Mesenteric fat pad (tissue), 1 donor: ENCODE data around the gene TEF. TPM values are rescaled to one million over a fixed set of nuclear protein-coding genes. Genes with fewer than 3 reads are reported as not detected.
"Not testable (repeated sequence)": the region's sequence is repeated elsewhere in the genome, so short reads cannot be mapped to it uniquely, and the experiment has no call there.

ENCODE experiments used
- DNase-seq: peaks from one replicate; pipeline ENCODE4 v3.0.0-alpha.2; 2020; ENCODE audit warnings: low spot score
- total RNA-seq: library from RNA; stranded (reverse); fragmentation: NEBNext Ultra II Directional; extraction: Animal tissue kit (Norgen Biotek cat#: 25700); gene quantifications from one replicate; pipeline ENCODE4 v1.2.1, GENCODE V29; 2021
- donor health status: DM: yes; HTN: yes; CAD: no.

Gene TEF
- total RNA-seq, 1 donor from 2014 or later = 15.6 TPM

DNA sequence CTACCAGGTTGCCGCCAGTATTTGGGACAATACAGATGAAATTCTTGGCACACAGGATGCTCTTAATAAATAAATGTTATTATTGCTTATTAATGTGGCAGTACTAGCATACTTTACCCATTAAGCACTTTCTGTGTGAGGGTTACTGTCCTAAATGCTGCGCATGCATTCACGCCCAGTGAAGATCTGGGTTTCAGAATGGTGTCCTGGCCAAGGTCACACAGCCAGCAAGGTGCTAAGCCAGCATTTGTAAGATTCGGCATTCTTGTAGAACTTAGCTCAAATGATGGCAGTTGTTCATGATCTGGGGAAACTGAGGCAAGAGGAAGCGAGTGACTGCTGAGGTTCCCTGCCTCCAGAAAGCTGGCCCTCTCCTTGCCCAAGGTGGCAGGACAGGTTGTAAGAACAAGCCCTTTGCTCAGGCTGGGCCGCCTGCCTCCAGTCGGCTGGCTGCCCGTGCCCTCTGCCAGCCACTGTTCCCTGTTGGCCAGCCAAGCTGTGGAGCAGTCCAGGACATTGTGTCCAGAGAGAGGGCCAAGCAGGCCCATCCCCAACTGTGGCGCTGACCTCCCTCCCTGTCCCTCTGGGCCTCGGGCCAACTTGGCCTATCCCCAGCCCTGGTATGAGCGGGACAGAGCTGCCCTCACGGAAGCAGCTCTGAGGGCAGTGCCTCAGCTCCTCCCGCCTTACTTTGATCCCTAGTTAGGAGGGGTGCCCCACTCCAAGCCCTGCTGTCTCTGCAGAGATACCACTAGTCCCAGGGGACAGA lies 36.1 kb downstream of the TEF start:
- peak; percentile 95 for DNase-seq

DNA sequence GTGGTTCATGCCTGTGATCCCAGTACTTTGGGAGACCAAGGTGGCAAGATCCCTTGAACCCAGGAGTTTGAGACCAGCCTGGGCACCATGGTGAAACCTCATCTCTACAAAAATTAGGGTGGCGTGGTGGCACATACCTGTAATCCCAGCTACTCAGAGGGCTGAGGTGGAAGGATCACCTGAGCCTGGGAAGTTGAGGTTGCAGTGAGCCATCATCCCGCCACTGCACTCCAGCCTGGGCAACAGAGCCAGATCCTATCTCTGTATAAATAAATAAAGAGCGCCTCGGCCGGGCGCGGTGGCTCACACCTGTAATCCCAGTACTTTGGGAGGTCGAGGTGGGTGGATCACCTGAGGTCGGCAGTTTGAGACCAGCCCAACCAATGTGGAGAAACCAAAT lies 37.0 kb downstream of the TEF start:
- no peak for DNase-seq

DNA sequence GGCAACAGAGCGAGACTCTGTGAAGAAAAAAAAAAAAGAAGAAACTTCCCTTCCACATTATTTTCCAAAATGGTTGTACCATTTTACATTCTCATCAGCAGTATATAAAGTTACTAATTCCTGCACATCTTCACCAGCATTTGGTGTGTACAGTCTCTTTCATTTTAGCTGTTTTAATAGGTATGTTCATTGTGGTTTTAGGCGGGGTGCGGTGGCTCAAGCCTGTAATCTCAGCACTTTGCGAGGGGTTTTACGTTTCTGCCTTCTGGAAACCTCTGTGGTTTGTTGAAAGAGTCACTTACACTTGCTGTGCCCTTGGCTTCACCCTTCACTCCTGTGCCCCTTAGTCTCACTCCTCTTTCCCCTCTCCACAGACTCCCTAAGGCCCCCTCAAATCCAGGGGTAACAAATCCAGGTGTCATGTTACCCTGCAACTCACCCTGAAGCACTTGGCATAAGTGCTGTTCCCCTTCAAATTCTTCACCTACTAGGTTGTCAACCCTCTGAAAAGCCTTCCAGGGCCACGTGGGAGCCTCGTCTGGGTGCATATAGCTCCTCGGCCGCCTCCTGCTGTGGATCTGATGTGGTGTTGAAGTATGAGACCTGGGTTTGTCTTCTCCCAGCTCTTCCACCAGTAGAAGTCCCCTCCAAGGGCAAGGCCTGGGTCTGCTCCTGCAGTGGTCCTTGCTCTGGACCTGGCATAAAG lies 44.1 kb downstream of the TEF start:
- no peak for DNase-seq

DNA sequence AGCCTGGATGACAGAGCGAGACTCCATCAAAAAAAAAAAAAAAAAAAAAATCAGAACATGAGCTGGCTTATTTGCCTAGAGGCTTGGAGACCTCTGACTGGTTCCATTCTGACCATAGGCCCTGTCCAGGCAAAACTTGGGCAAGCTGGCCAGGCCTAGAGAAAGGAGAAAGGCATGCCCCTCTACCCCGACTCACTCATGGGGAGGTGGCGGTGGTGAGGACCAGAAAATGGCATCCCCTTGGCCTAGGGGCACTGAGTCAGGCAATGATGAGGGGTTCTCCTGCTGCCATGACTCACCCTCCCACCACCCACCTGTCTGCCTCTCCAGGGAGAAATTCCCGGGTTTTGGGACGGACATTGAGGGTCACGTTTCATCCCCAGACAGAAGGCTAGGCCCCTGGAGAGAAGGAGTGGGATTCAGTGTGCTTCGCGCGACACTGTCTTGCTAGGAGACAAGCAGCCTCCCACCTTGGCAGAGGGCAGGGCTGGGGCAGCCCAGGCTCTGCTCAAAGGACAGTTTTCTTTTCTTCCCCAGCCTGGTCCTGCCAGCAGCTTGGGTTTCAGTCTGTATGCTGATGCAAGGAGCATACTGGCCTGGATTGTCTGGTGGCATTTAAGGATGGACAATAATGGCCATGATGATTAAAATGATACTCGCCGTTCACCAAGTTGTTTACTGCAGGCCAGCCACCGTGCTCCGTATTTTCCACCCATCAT lies 47.6 kb downstream of the TEF start:
- no peak for DNase-seq

DNA sequence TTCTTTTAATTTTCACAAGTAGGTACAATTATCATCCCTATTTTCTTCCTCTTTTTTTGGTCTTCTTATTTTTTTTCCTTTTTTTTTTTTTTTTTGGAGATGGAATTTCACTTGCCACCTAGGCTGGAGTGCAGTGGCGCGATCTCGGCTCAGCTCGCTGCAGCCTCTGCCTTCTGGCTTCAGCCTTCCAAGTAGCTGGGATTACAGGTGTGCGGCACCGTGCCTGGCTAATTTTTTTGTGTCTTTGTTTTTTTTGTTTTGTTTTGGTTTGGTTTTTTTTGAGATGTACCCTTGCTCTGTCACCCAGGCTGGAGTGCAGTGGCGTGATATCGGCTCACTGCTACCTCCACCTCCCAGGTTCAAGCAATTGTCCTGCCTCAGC lies 48.2 kb downstream of the TEF start:
- DNase-seq = no peak

DNA sequence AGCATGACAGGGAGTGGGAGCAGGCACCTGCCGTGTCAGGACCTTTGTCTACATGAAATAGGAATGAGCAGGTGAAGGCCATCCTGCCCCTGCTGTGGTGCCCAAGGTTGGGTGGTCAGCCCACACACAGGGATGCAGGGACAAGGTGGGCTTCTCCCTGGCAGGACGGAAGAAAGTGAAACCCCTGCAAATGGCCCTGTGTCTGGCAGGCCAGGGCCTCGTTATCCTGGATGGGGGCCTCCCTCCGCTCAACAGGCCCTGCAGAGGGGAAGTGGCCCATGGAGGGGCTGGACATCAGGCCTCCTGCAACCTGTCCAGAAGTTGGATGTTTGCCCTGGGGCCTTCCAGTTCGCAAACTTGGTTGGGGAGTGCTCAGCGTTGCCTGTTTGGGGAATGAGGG lies 49.9 kb downstream of the TEF start:
- DNase-seq = no peak

DNA sequence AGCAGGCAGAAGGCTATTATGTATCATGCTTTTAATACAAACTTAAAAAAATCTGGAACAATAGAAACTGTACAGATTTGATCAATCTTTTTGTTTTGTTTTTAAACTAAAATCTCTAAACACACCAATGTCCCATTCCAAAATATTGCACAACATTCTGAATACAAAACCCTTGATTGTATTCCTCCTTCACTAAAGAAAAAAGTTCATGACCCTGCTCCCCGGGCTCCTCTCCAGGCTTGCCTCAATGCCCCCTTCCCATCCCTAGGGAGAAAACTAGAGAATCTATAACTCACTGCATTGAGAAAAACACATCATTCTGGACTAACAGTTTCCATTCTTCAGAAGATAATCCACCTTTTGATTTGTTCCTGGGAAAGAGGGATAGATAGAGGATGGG lies 51.7 kb downstream of the TEF start:
- DNase-seq = not testable (repeated sequence)

DNA sequence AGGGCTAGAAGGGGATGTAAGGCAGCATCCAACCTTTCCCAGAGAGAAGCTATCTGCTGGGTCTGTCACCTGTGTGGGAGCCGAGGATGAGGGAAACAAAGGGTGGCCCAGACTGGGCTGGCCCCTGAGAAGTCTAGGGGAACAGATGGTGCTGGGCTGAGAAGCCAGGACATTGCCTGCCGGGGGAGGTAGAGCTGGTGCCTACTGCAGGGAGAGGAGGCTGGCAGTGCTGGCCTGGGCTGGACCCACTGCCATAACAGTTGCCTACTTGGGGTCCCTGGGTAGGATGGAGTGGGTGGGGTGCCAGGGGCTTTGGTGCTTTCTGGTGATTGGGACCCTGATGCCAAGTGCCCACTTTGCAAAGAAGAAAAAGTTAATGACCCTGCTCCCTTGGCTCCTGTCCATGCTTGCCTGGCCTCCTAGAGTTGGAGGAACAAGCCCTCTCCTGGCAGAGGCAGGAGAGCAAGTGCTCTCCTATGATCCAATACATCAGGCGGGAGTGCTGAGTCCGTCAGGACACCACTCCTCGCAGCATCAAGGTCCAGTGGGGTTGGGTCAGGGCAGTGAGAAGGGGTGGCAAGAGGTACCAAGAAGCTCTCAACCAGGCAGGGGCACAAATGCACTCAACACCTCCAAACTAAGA lies 52.7 kb downstream of the TEF start:
- not testable (repeated sequence) for DNase-seq

DNA sequence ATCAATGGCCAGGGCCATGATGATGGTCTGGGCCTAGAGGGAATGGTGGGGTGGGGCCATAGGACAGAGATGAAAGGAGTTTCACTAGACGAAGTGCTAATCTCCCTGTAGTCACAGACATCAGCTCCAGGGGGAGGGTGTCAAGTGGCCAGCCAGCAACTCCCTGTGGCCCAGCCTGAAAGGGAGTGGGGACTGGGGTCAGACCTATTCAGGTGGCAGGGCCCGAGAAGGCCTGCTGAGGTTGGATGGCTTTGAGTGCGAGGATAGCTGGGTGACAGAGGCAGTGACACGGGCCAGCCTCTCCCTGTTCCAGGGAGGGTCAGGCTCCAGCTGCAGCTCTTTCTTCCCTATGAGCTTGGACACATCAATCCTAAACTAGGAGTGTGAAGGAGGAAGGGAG lies 53.8 kb downstream of the TEF start:
- DNase-seq = no peak

DNA sequence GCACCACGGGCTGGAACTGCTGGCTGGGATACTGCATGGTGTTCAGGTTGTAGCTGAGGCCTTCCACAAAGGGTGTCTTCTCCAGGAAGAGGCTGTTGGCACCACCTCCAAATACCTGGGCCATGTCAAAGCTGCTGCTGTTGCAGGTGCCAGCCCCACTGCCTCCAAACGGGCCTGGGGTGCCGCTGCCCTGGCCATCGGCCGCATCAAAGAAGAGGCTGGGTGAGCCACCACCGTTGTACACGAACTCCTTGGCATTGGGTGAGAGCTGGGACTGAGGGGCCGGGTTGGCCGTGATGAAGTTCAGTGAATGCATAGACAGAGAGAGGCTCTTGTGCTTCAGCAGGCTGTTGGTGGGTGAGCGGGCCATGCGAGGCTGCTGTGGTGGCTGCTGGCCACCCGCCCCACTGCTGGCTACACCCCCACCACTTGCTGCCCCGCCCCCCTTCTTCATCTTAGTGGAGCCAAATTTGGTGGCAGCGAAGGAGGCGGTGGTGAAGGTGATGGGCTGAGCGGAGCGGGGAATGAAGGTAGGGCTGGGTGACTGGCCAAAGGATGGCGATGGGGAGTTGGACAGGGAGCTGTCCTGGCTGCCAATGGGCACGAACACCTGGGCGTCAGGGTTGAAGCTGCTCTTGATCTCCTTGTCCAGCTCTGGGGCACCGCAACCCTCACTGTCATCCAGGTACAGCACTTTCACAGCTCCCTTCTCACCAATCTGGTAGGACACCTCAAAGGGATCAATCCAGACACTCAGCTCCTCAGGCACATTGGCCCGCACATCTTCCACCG lies 54.8 kb downstream of the TEF start:
- no peak for DNase-seq

DNA sequence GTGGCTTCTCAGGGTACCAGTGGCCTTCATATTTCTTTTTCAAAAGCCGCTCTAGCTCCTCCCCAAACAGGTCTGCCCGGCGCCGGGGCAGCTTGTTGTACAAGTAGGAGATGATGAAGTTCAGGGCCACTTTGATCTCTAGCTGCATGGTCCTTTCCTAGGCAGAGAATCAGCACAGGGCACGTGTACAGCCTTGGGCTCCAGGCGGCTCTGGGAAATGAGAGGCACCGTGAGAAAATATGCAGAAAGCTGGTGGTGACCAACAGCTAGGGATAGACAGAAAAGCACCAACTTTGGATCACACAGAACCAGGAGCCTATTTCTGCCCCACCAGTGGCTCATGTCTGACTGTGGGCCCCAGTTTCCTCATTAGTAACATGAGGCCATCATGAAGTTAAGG lies 55.5 kb downstream of the TEF start:
- DNase-seq = no peak

DNA sequence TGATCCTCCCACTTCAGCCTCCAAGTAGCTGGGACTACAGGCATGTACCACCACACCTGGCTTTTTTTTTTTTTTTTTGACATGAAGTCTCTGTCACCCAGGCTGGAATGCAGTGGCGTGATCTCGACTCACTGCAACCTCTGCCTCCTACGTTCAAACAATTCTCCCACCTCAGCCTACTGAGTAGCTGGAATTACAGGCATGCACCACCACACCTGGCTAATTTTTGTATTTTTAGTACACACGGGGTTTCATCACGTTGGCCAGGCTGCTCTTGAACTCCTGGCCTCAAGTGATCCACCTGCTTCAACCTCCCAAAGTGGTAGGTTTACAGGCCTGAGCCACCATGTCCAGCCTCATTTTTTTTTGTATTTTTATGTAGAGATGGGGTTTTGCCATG lies 58.8 kb downstream of the TEF start:
- not testable (repeated sequence) for DNase-seq

DNA sequence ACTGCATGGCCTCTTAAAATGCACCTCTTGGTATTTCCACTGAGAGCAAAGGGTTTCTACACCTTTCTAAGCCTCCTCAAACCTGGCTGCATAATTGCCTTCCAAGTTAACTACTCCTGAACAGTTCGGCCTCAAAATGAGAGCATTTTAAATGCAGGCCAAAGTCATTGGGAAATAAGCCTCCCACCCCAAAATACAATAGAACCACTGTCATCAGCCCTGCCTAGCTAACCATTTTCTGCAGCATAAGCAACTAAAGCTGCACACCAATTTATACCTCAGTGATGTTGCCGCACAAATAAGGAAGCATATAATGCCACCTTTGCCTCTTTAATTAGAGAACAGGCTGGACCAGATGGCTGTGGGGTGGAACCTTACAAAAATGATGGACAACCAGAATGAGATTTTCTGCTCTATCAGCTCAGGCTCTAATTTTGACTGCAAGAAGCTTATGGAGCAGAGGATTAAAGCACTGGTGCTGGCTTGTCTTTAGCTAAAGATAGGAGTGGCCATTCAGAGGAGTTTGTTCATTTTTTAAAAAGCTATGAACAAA lies 60.6 kb downstream of the TEF start:
- no peak for DNase-seq

DNA sequence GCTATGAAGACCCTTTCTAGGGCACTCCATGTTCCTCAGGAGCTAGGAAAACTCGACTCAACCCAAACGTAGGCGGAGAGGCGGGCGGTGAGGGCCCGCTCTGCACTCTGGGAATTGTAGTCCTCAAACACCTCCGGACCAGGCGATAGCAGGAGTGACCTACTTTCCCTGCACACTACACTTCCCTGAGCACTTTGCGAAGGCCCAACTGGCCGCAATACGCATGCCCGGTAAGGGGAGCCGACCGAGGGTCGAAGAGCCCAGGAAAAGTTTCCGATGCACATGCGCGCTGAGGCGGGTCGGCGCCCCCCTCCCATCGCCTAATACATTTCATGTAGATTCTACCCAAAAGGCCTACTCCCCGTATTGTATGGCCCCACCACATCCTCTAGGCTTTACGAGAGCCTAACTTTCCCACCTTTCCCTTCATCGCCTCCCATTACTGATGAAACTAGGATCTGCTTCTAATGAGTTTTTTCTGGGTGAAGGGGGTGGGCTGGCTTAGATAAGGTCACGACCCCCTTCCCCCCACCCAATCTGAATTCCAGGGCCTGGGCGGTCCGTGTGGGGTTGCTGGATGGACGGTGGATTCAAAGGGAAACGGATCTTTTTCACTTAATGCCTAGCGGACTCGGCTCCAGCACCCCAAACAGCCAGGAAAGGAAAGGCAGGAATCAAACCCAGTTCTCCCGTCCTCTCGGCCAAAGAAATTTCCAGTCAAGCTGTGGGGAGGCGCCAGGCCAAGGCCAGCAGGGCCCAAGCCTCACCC lies 62.8 kb downstream of the TEF start:
- peak; percentile 94 for DNase-seq

DNA sequence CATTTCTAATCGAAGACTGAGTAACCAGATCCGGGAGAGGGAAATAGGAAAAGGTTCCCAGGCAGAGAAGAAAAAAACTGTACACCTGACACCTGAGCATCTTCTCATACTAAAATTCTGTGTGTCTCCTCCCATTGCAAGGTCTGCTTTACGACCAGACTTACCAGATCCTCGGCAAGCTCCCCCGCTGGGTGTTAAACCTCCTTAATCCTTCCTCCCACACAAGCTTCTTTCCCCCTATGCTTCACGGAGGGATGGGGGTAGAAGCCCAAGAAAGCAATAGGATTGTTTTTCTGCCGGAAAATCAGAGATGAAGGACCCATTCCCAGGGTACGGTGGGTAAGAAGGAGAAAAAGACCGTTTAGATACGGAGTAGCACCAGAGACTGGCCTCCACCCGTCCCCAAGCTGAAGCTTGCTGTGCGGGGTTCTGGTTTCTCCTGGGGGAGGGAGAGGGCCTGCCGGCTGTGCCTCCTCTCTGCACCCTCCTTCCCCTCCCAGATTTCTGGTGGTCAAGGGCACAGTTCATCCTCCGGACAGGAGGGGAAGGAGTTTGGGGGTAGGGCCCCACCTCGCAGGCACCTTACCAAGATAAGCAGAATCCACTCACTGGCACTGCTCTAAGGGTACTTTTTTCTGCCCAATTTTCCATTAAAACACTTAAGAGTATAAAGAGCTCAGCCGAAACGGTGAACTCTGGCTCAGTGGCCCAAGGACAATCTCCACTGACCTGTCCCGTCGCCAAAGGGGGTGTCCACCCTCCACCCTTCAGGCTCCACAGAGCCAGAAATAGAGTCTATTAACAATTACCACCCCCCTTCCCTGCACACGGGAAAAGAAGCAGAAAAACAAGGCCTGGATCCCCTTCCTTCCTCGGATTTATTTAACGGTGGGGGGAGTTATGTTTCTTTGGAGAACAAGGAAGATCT lies 63.7 kb downstream of the TEF start:
- DNase-seq = no peak

DNA sequence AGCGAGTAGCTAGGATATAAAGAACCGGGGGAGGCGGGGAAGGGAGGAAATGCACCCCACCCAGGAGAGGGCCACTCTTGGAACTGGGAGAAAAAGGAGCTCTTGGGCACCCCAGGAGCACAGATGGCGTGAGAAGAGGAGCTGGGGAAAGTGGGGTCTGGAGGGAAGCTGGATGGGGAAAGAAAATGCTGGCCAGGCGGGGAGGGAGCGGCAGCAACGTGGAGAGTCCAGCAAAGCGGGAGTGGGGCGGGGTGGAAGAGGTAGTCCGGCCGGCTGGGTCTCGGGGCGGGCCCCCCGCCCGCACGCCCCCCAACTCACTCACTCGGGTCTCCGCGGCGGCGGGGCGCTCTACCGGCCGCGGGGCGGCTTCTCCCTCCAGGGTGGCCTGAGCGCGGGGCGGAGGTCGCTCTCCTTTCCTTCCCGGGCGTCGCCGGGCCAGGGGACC lies 64.3 kb downstream of the TEF start:
- no peak for DNase-seq

DNA sequence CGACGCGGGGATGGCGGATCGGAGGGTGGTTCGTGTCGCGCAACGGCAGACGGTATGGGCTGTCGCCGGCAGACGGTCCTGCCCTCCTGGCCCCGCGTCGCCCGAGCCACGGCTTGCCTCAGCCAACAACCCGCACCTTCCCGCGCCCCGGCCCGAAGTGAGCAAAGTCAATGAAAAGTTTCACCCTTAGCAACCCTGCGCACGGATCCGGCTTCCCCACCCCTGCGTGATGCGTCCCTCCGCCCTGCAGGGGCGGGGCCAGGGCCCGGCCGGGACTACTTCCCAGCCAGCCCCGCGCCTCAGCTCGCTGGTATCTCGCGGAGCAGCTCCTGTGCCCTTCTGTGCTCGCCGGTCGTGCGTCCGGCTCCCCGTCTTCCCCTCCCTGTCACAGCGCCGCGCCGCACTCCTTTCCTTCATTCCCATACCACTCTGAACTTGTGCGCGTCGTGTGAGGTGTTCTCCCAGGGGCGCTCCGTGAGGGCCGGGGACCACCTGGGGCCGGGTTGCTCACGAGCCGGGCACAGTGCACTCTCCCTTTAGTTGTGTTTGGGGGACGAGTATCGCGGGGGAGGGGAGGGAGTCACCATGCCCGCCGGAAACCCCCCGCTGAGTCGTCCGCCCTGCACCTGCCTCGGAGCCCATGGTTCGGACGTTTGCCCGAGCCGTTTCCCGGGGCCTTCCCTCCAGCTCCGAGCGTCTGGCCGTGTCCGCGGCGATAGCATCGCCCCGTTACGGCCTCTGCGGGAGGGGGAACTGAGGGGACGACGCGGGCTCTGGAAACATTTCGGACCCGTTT lies 65.1 kb downstream of the TEF start, which contains the start of gene TOB2:
Gene TOB2, minus strand, starts transcription at position 163 of the 796 bp plus-strand sequence. CDS start 9,456 bp downstream, outside the sequence.
- DNase-seq = peak; percentile 98
